DMS153 treated with DMSO at 0.1 percent for 48 hours (cell line): Measurements from ENCODE around the gene HYDIN.
"Not testable (repeated sequence)": the region's sequence is repeated elsewhere in the genome, so short reads cannot be mapped to it uniquely, and the experiment has no call there.

Experiments
- DNase-seq: peaks from one replicate; lab custom pipeline; 2025; ENCODE audit not compliant: unreplicated experiment; lab: John Stamatoyannopoulos, UW

Gene HYDIN

DNA sequence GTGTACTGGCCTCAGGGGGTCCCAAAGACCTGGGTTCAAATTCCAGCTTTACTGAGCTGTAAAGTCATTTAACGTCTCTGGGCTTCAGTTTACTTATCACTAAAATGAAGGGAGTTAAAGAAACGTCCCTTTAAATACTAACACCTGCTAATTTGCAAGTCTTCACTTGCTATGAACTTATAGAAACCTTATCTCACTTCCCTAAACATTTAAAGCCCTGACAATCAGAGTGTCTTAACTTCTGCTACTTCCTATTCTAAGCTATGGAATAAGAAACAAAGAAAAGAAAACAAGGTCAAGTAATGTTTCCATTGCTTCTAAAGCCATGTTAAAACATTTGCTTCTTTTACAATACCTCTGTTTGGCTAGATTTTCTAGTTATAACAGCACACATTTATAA, 87.3 kb downstream of the HYDIN start:
- DNase-seq, result not testable (repeated sequence)

DNA sequence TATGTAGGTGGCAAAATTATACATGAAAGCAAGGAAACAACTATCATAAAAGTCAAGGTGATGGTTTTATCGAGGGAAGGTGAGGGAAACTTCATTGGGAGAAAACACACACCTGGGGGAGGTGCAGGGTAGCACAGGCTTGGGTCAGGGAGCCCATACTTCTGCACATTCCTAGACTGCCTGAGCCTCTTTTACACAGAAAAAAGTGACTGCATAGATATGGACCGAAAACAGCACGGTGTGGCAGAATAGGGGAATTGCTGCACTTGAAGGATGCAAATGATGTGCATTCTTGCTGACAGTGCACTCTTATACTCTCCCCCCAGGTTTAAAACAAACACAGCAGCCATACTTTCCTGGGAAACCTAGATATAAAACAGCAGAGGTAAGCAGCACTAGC, 120.0 kb downstream of the HYDIN start:
- DNase-seq, result not testable (repeated sequence)

DNA sequence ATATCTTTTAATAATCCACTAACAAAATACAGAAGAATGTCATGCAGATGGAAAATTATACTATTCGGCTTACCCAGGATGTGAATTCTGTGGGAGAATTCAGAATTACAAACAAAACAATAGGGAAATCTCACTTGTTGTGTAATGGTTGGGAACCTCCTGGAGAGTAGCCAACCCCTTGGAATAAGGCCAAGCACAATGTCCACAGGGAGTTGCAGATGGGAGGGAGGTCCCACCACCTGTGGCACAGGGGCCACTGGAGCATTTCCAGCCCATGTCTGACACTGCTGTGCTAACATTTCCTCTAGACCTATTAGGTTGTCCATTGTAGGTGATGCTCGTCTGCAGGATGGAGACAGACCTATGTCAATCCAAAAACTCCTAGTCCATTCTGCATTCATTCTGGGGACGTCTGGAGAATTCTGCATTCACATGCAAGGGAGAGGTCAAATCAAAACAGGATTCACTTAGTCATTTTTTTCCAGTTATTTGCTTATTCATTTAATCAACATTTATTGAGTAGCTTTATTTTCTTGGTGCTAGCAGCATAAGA, 120.8 kb downstream of the HYDIN start:
- not testable (repeated sequence) for DNase-seq

DNA sequence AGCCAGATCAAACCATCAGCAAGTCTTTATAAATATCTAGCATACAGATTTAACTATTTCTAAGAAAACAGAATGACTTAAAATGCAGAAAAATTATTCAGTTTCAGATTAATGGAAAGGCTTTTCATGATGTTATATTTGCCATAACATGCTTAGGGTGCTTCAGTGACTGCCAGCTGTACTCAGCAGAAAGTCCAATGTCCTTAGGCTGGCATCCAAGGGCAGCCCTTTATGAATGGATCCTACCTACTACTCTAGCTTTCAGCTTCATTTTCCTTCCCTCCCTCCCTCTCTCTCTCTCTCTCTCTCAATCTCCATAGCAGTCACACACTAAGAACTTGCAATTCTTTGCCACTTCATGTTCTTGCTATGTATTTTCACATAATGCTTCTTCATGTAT, 124.6 kb downstream of the HYDIN start:
- not testable (repeated sequence) for DNase-seq

DNA sequence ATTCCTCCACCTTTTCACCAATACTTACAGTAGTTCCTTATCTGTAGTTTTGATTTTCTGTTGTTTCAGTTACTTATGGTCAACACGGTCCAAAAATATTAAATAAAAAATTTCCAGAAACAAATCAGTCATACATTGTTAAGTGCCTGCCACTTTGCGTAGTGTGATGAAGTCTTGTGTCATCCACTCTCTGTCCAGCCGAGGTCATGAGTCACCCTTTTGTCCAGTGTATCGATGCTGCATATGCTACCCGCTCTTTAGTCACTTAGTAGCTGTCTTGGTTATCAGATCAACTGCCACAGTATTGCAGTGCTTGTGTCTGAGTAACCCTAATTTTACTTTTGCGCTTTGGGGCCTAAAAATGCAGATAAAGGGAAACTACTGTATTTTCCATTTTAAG, 146.9 kb downstream of the HYDIN start:
- DNase-seq, result not testable (repeated sequence)

DNA sequence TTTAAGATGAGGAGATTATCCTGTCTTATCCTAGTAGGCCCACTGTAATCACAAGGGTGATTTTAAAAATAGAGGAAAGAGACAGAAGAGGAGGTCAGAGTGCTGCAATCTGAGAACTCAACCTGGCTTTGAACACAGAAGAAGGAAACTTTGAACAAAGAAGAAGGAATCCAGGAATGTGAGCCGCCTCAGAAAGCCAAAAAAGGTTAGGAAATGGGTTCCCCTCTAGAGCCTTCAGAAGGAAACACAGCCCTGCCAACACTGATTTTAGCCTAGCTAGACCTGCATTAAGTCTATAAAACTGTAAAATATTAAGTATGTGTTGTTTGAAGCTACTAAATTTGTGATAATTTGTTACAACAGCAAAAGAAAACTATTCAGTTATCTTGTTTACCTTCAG, 149.7 kb downstream of the HYDIN start:
- DNase-seq, result not testable (repeated sequence)

DNA sequence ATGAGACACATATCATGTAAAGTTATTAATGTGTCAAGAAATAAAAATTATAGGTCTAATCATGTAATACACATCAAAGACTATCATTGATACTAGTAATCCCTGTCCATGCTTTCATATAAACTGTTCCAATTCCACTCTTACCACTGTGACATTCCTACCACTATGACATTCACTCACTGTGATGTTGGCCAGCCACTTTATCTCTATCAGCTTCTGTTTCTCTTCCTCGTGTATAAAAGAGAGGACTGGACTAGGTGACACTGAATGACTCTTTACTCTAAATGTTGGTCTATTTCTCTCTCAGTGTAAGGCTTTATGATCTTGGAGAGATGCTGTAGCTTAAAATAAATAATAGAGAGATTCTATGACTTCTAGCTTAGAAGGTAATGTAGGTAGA, 150.3 kb downstream of the HYDIN start:
- DNase-seq, result not testable (repeated sequence)

DNA sequence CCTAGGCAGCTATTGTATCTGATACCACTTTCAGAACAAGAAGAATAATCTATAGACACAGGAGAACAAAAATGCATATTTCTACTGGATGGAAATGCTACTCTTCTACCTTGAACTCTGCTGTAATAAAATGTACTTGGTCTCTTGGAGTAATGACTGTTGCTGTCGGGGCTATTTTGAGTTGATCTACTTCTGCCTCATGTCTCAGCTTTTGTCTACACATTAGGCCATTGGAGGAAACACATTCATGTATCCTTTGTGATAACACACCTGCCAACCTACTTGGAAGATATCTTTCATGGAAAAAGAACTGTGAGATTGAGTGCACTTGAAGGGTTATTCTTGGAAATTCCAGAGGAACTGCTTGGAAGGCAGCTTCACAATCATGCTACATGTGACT, 159.9 kb downstream of the HYDIN start:
- not testable (repeated sequence) for DNase-seq

DNA sequence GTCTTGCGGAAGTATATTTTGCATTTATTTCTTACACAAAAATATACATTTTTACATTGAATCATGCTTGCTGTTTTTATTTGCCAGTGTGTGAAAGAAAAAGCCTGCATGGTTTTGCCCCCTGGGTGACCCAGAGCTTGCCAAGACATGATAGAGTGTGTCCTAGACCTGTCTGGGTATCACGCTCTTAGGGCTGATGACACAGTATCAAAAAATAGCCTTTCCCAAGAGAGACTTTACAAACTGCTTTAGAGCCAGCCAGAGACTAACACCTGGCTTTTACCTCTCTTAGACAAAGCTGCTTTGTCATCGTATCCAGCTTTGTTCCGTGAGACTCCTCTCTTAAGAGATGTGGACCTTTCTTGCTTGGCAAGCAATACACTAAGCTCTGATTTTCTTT, 160.7 kb downstream of the HYDIN start:
- not testable (repeated sequence) for DNase-seq

DNA sequence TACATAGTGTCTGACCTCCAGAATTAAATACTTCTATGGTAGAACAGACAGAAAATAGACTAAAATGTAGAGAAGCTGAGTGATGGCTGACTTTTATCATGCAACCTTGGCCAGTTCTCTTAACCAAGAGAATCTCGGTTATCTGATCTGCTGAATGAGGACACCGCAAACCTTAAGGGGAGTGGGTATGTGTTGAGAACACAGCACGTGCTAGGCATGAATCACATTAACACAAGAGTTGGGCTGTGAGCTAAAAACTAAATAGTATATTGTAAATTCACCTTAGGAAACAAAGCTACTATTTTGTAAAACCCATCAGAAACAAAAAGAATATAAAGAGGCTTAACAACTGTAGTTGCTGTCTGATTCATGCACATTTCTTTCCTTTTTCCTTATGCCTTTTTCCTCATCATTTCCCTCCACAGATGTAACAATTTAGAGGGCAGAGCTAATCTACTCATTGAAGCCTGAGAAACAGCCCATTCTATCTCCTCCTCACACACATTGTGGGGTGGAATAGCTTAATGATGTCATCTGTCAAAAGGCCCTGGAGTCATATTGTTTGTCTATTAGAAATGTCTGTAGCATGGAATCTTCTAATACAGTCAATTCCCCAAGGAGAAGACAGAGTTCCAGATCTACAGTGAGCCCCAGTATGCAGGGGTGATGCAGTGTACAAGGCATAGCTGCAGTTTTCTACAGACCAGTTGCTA, 176.5 kb downstream of the HYDIN start:
- DNase-seq, result not testable (repeated sequence)

DNA sequence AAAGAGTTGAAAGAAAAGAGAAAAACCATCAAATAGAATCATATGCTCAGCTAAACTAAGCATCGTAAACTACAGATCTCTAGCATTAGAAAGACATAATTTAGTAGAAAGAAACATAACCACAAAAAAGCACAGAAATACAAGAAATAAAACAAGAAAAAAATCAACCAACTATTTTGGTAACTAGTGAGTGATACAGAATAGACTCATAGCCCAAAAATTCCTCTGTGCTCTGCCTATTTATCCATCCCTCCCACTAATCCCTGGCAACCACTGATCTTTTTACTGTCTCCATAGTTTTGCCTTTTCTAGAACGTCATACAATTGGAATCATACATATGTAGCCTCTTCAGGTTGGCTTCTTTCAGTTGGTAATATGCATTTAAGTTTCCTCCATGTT, 180.2 kb downstream of the HYDIN start:
- not testable (repeated sequence) for DNase-seq

DNA sequence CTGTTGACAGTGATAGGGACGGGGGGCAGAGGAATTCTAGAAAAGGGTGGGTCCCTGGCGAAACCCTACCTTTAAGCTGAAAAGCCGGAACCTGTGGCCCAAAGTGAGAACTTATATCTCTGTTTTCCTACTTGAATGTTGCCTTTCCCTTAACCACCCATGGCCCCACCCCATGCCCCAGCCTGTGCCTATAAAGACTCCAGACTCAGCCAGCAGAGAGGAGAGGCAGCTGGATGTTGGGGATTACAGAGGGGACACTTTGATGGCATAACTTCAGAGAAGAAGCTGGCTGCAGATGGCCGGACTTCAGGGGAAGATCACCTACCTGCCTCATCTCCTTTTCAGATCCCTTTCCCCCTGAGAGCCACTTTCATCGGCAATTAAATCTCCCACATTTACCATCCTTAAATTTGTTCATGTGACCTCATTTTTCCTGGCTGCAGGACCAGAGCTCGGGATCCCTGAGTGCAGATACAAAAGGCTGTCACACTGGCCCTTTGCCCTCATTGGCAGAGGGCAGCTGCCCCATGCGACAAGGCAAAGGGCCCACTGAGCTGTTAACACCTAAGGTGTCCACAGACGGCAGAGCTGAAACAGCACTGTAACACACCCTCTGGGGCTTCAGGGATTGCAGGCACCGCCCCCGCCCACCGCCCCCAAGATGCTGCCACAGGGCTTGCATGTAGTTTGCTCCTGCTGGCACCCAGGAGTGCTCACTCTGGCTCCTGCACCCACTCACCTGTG, 191.0 kb downstream of the HYDIN start:
- DNase-seq, result not testable (repeated sequence)

DNA sequence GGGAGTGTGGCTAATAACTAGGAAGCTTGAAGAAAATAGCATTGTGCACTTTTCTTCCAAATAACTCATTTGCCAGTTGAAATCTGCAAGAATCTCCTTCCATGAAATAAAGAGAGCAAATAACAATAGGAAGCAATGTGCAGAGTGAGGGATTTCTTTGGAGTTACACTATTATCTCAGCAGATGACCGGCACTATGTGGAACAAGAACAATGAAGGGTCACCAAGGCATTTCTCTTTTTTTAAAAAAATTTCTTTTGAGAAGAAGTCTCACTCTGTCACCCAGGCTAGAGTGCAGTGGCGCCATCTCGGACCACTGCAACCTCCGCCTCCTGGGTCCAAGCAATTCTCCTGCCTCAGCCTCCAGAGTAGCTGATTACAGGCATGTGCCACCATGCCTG, 192.1 kb downstream of the HYDIN start:
- DNase-seq, result not testable (repeated sequence)

DNA sequence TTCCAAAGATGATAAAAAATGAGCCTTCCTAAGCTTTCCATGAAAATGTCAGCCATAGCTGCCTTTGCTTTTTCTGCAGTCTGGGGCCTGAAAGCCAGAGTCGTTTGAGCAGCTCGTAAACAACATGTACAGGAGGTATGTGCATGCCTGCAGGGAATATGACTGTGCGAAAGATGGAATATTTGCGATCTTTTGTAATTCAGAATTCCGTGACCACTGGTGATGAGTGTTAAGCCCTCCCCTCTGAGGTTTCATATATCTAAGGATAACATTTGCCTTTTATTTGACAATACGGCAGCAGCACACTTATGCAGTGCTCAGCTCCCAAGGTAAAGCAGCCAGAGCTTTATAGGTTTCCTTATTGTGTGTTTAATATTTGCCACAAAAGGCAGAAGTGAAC, 192.5 kb downstream of the HYDIN start:
- DNase-seq, result not testable (repeated sequence)

DNA sequence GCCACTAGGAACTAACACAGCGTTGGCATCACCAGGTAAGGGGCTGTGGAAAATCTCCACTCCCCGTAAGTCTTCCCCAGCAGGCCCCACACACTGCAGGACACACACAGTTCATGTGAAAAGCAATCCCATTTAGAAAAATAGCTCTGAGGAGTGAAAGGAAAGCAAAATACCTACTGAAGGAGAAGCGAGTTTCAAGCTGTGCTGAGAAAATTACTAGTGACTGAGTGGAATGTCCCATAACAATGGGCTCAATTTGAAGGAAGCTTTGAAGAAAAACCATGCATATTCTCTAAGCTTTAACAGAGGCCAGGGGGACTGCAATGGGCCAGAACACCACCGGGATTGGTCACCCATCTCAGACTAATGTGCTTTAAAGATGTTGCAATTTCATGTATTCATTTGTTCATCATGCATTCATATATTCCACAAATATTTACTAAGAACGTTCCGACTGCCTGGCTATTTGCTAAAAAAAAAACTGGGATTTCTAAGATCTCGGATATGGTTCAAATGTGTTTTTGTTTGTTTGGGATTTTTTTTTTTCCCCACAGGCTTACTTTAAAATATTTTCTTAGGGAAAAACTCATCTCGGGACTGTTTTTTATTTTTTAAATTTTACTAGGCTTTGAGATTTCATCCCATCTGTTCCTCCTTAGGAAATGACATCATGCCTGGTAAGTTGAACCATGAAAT, 202.3 kb downstream of the HYDIN start:
- not testable (repeated sequence) for DNase-seq

DNA sequence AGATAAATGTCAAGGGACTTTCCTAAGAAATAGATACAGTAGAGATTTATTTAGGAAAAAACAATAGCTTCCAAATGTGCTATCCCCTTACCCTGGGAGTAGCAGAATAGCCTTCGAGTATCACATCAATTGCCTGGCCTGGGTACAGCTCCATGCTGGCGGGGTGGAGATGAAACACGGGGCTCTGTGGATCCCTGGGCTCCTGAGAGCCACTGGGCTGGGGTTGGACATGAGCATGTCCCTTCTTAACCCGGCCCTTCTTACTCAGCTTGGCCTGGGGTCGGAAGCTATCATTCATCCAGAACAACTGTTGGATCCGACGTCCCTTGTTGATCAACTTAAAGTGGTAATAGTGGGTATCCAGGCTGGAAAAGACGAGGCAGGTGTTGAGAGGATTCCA, 203.0 kb downstream of the HYDIN start:
- DNase-seq, result not testable (repeated sequence)

DNA sequence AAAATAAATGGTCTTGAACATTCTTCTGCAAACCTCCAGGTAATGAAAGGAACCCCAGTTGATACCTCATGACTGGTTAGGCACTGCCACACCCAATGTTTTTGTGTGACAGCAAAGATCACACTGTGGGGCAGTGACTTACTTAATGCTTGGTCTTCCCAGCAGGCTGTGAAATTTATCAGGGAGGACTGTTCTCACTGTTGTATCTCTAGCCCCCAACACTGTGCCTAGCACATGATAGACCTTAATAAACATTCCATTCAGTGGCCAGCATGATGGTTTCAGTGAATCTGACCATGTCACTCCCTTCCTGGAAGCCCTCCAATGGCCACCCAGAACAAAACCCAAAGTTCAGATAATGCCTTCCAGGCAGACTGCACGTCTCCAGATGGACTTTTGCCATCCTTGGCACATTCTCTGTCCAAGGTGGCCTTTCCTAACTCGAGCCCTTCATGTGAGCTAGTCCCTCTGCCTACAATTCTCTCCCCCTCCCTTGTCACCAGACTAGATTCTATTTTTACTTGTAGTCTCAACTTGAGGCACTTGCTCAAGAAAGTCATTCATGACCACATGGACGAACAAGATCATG, 206.6 kb downstream of the HYDIN start:
- DNase-seq, result not testable (repeated sequence)

DNA sequence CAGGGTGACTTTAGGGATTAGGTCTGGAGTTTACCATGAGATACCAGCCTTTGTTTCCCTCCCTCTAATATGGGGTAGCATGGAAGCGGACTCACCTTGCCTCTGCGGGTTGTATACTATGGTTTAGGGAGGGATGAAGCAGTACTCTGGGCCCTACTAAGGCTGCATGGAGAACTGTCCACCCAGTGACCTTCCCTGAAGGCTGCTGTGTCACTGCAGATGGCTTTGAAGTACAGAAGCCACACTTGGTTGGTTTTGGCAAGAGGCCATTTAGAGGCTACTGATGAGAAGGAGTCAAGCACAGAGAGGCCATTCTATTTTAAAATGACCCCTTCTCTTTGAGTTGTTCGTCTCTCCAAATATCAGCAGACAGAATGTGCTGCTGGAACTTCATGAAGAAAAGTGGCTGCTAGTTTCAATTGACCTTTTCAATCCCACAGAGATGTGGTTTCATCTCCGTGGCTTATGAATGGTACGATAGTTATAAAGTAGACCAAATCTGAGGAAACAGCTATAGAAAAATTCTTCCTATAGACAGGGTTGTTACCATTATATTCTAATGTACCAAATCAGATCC, 208.5 kb downstream of the HYDIN start:
- not testable (repeated sequence) for DNase-seq

DNA sequence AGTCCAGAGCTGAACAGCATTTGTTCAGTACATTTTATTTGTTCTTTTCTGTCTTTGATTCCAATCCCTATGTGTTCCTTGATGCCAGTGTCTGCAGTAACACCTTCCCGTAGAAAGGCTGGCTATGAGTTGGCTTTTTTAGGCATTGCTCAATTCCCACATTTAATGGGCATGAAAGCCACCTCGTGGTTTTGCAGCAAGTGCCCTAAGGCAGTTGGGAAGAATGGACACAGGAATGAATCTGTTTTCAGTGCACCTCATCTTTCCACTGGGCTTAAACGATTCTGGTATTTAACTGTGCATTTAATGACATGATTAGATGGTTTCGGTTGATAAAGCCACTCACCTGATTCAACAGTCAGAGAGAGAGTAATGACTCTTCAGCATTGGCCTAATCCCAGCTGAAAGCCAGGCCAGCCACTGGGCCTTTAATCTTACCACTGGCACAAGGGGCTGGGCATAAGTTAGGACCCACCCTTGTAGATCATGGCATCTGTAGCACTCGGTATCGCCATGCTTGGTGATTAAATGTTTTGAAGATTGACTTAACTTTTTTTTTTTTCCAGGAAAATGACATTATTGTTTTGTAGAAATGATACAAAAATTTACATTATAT, 211.3 kb downstream of the HYDIN start:
- DNase-seq, result not testable (repeated sequence)

DNA sequence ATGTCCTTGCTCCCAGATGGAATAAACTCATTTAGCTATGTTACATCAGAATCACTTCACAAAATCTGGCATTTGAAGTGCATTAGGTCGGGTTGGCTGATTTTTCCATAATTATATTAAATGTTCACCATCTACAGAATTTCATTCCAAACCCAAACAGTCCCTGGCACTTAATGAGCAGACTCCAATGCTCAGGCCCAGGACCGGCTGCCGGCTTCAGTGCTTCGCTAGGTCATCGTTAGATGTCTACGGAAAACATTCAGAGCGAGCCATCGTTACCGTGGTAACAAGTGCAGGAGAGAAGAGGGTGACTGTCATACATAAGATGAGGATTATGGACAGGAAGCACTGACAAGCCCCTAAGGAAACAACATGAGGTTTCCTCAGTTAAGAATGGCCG, 215.1 kb downstream of the HYDIN start:
- DNase-seq, result not testable (repeated sequence)
